ENCODE measurements around the gene MRPL17.
"Not testable (repeated sequence)": the region's sequence is repeated elsewhere in the genome, so short reads cannot be mapped to it uniquely, and the experiment has no call there.

The MRPL17 gene

DNA sequence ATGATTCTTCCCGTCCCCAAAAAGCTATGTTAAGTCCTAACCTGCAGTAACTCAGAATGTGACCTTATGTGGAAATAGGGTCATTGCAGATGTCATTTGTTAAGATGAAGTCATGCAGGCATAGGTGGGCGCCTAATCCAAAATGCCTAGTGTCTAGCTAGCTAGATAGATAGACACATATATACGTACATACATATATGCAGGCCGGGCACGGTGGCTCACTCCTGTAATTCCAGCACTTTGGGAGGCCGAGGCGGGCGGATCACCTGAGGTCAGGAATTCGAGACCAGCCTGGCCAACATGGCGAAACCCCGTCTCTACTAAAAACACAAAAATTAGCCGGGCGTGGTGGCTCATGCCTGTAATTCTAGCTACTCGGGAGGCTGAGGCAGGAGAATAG, 928 bp upstream of the MRPL17 start:
- not testable (repeated sequence) for FAIRE-seq; DNase-seq (ENCODE audit: insufficient read length, low spot score)

DNA sequence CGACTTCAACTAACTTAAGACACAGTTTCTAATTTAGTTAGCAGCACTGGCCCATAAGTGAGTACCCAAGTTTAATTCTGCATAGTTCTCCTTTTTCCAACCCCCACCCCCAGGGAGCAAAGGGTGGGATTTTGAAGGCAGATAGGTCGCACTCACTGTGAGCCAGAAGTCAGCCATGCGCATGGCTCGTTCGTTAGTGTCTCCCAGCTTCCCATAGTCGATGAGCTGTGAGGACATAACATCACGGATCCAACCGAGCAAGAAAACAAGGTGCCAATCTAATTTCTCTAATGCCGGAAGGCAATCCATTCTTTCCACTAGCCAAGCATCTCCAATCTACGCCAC, 577 bp downstream of the MRPL17 start:
- DNase-seq (ENCODE audit: insufficient read length, low spot score) (no peak), FAIRE-seq (no peak)

DNA sequence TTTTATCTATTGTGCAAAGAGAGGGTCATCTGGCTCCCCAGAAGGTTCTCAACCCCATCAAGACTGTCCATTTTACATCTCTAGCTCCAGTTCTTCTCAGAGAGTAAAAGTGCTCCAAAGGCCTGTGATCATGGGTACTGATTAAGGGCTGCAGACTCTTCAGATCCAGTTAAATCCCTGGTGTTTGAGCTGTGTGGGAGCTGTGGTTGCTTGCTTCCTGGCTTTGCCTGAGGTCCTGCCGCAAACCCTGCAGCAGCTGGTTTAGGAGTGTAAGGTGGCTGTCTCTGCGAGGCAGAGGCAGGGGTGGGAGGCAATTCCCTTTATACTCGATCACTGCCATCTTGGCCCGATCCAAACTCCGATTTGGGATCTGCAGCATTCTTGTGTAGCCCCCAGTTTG, 1.2 kb downstream of the MRPL17 start:
- no peak for DNase-seq (ENCODE audit: insufficient read length, low spot score)
- FAIRE-seq: peak; percentile 48

DNA sequence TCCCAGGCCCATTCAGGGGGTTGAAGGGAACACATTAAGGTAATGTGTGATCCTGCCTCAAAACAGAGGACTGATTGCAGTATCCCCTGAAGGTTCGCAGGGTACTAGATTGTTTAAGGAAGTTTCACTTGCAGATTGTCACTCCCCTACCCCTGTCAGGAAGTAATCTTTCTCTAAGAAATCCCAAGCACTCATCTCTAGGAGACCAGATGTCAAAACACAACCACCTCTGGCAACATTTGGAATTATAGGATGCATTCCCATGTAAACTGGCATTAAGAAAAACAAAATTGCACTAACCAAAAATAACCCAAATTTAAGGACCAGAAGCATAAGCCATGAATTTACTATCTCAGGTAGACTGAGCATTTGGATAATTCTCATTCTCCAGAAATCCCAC, 1.6 kb downstream of the MRPL17 start:
- DNase-seq (ENCODE audit: insufficient read length, low spot score): no peak
- no peak for FAIRE-seq

DNA sequence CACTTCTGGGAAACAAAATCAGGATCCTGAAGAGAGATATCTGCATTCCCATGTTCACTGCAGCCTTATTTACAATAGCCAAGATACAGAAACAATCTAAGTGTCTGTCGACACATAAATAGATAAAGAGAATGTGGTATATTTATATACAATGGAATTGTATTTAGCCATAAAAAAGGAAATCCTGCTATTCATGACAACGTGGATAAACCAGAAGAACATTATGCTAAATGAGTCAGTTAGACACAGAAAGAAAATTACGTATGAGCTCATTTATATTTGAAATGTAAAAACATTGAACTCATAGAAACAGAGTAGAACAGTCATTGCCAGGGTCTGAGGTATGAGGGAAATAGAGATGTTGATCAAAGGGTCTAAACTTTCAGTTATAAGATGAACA, 6.1 kb downstream of the MRPL17 start:
- no peak for FAIRE-seq
- DNase-seq (ENCODE audit: insufficient read length, low spot score): no peak

DNA sequence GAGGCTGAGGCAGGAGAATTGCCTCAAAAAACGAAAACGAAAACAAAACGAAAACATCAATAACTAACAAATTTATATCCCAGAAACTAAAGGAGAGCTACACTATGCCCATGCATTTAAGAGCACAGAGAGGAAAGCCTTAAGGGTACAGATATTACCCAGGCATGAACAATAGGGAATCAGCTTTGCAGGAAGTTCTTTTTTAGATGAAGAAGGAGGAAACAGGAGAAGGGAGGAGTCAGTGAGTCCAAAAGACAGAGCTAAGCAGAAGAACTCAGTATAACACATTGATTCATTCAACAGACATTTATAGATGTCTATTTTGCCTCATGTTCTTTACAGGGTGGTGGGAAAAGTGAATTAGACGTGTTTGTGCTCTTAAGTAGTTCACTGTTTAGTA, 8.3 kb downstream of the MRPL17 start:
- FAIRE-seq (no peak), DNase-seq (ENCODE audit: insufficient read length, low spot score) (no peak)

DNA sequence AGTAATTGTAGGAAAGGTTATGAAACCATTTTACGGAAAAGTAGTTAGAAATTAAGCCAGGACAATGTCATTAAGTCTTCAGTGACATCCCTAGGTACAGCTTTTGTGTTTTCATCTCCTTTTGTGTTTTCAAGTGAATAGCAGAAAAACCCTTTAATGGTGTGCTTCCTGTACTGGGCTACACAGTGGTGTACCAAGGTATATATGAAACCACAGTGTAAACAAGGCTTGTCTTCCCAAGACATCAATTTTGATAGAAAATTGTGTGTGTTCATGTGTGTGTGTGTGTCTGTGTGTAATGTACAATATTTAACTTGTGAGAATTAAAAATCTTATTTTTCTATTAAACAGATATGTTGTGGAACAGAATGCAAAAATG, 8.9 kb downstream of the MRPL17 start:
- DNase-seq (ENCODE audit: insufficient read length, low spot score) (no peak), FAIRE-seq (no peak)

DNA sequence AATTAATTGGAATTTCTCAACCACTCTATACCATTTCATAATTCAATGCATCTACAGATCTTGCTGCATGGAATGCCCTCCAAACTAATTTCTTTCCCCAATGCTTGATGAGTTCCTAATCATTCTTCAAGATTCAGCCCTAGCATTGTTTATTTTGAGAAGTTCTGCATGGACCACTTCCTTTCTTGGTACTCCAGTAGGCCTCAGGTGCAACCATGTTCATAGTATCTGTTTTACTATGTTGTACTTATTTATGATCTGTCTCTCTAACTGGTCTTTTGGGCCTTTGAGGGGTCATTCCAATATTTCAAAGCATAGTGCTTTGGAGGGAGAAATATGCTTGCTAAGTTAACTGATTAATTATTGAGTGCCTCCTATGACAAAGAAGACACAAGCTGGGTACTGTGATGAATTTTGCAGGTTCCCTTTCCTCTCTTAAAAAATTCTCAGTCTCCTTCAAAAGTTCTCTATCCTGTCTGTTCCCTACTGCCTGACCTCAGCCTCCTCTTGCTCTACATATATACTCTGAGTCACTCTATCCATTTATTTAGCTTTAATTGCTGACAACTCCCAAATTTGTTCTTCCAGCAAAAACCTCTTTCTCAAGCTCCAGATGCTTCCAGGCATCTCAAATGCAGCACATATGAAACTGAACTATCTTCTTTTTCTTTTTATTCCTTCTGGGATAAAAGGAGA, 9.5 kb downstream of the MRPL17 start:
- FAIRE-seq: peak; percentile 8
- no peak for DNase-seq (ENCODE audit: insufficient read length, low spot score)

DNA sequence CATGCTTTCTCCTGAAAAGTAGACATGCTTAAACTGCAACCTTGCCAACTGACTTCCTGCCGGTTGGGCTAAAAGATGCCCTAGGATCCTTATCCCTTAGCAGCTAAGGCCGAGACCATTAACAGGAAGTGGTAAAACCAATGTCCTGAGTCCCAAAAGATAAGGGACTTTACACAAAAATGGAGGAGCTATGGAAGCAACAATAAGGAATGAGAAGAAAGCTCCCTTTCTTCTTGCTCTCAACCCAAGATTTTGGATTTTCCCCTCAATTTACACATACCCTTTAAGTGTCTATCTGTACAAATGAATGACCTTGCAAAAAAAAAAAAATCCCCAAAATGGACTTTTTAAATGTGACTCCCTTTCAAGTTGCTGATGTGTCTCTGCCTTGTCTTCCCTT, 11.1 kb downstream of the MRPL17 start:
- DNase-seq (ENCODE audit: insufficient read length, low spot score) (no peak), FAIRE-seq (no peak)

DNA sequence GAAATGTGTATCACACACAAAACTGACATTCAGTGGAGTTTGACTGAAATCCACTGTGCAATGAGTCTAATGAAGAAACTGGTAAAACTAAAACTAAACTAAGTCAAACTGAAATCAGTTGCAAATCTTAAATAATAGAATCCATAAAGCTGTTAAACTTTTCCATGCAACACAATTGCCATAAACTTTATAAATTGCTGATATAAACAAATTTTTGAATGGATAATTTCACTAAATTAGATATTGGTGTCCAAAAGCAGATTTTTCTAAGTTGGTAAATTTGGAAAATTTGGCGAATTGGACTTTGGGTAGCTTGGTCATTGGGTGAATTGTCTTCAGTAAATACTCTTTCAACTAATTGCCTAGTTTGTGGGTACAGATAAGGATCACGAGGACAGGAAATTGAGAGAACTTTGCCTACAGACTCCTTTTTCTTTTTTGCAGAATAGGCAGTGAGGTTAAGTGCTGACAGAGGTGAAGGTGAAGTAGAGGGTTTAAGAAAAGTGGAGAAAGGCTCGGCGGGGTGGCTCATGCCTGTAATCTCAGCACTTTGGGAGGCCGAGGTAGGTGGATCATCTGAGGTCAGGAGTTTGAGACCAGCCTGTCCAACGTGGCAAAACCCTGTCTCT, 12.8 kb downstream of the MRPL17 start:
- no peak for FAIRE-seq
- no peak for DNase-seq (ENCODE audit: insufficient read length, low spot score)

DNA sequence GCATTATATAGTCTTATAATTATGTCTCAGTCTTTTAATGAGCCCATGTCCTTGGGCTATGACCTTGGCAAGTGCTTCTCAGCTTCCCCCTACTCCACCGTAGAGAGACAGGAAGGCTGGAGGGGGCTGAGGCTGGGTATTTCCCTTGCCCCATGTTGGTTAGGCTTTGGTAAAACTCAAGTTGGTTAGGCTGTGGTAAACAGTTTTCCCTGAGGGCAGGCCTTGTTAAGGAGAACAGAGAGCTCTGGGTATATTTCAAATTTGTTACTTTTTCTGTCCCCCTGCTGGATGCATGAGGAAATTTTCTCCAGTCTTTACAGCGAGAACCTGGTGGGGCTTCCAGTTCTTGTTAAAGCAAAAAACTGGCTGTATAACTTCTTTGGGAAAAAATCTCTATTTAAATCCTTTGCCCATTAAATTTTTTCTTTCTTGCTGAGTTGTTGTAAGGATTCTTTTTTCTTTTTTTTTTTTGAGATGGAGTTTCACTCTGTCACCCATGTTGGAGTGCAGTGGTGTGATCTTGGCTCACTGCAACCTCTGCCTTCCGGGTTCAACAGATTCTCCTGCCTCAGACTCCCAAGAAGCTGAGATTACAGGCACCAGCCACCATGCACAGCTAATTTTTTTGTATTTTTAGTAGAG, 15.3 kb downstream of the MRPL17 start:
- FAIRE-seq (peak; percentile 78), DNase-seq (ENCODE audit: insufficient read length, low spot score) (no peak)

DNA sequence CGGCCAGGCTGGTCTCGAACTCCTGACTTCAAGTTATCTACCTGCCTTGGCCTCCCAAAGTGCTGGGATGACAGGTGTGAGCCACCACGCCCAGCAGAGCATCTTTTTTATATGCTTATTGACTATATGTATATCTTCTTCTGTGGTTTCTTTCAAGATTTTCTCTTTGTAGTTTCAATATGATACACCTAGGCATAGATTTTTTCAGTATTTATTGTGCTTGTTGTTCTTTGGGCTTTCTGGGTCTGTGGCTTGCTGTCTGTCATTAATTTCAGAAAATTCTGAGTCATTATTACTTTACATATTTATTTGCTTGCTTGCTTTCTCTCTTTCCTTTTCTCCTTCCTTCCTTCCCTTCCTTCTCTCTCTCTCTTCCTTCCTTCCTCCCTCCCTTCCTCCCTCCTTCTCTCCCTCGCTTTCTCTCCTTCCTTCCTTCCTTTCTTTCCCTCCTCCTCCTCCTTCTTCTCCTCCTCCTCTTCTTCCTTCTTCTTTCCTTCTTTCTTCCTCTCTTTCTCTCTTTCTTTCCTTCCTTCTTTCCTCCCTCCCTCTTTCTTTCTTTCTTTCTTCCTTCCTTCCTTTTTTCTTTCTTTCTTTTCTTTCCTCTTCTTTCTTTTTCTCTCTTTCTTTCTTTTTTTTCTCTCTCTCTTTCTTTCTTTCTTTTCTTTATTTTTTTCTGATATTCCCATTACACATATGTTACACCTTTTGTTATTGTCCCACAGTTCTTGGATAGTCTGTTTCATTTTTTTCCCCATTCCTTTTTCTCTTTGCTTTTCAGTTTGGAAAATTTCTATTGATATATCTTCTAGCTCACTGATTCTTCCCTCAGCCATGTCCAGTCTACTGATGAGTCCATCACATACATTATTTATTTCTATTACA, 16.6 kb downstream of the MRPL17 start:
- DNase-seq (ENCODE audit: insufficient read length, low spot score) (no peak), FAIRE-seq (no peak)

DNA sequence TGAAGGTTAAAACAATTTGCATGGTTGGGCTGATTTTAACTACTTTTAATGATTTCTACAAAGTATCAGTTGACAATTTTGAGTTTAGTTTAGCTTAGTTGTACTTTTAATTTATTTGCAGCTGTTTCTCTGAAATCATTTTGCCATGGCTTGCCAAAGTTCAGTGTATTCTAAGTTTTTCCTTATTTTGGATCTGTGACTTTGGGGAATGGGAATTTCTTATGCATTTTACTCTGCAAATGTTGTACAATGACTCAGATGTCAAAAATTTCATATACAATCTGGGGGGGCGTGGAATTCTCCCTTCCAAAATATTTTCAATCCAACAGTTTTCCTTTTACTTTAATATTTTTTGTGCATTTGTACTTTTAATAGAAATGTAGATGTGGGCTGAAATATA, 18.6 kb downstream of the MRPL17 start:
- DNase-seq (ENCODE audit: insufficient read length, low spot score) (no peak), FAIRE-seq (no peak)

DNA sequence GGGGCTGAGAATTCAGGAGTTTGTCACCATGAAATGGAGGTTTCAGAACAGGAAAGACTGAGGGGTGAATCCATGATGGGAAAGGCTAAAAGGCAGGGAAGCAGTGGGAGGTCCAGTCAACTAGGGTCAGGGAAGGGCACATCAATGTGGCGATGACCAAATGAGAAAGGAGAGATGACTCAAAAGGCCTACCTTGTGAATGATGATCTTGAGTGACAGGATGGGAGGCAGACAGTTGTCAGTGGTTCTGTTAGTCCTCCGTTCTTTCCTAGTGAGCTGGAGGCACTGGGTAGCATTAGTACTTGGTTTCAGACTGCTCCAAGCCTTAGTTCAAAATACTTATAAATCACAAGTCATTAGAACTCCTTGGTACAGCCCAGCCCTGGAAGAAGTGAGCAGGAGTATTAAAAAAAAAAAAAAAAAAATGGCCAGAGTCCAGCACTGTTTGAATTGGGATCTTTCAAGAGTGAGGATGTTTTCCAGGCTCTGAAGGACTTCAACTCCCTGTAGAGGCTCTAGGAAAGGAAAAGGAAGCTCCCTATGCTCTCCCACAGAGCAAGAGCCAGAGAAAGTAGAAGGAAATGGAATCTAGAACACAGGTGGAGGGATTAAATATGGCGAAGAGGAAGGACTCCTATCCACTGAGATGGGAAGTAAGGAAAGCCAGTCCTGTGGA, 19.2 kb downstream of the MRPL17 start:
- DNase-seq (ENCODE audit: insufficient read length, low spot score): no peak
- FAIRE-seq: no peak

DNA sequence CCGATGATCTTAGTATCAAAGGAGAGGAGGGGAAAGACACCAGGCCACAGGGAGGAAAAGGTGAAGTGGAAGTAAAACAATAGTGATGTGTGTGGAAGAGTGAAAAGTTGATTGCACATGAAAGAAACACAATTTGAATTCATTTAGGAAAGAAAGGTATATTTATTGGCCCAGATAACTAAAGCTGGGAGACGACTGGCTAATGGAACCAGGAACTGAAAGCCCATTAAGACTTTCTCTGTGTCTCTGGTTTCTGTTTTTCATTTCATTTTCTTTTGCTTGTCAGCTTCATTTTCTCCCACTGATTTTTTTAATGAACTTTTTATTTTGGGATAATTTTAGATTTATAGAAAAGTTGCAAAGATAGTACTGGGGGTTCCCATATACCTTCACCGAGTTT, 22.4 kb downstream of the MRPL17 start:
- FAIRE-seq (peak; percentile 82), DNase-seq (ENCODE audit: insufficient read length, low spot score) (no peak)

DNA sequence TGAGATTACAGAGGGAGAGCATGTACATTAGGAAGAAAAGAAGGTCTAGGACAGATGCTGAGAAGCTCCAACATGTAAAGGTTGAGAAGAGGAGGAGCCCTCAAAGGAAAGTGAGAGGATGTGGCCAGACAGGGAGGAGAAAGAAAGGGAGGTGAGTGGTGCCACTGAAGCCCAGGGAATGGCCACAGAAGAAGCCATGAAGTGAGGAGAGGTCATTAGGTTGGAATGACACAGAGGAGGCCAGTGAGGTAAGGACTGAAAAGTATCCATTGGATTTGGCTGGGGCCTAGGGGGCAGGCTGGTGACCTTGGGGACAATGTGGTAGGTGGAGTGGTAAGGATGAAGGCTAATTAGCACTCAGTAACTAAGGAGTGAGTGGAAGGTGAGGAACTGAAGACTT, 24.5 kb downstream of the MRPL17 start:
- no peak for FAIRE-seq

DNA sequence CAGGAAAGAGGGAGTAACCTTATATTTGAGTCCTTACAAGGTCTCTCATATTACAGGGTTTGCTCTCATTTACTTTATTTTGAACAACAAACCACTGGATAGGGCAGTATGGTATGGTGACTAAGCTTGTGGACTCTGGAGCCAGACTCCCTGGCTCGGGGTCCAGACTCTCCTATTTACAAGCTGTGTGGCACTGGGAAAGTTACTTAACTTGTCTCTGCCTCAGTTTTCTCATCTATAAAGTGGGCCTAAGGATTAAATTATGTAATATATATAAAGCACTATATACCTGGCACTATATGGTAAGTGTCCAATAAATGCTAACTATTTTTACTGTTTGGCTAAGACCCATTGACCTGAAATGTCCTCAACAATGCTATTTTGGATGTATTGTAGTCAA, 25.8 kb downstream of the MRPL17 start:
- FAIRE-seq: no peak
- DNase-seq (ENCODE audit: insufficient read length, low spot score): no peak

More for the DNA sequence above, 24.5 kb downstream of the MRPL17 start:
- DNase-seq (ENCODE audit: insufficient read length, low spot score): no peak

DNA sequence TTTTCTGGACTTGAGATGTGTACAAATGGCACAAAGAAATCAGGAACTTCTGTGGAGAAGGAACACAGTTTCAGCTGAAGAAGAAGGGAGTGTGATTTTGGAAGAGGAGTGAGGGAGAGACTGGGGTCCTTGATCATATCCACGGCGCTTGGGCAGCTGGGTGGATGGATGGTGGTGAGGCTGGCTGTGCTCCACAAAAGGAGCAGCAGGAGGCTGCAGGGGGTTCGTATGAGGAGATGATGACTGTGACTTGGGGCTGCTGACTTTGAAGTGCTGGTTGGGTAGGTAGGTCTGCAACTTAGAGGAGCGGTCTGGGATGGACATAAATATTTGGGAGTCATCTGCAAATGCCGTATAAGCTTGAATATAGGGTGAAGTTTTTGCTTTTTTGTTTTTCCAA, 26.2 kb downstream of the MRPL17 start:
- no peak for FAIRE-seq
- DNase-seq (ENCODE audit: insufficient read length, low spot score): no peak

DNA sequence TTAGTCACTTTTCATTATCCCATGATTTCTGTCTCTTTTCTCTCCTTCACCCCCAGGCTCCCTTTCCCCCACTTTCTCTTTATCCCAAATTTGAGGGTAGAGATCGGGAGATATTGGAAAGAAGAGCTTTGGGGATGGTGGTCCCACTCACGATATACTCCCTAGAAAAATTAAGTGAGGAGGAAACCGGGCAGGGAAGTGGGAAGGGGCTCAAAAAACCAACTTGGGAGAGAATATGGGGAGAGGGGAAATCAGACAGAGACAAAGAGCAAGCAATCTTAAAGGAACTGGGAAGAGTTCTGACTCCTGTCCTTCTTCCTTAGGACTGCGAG, 26.6 kb downstream of the MRPL17 start:
- FAIRE-seq: no peak
- no peak for DNase-seq (ENCODE audit: insufficient read length, low spot score)

DNA sequence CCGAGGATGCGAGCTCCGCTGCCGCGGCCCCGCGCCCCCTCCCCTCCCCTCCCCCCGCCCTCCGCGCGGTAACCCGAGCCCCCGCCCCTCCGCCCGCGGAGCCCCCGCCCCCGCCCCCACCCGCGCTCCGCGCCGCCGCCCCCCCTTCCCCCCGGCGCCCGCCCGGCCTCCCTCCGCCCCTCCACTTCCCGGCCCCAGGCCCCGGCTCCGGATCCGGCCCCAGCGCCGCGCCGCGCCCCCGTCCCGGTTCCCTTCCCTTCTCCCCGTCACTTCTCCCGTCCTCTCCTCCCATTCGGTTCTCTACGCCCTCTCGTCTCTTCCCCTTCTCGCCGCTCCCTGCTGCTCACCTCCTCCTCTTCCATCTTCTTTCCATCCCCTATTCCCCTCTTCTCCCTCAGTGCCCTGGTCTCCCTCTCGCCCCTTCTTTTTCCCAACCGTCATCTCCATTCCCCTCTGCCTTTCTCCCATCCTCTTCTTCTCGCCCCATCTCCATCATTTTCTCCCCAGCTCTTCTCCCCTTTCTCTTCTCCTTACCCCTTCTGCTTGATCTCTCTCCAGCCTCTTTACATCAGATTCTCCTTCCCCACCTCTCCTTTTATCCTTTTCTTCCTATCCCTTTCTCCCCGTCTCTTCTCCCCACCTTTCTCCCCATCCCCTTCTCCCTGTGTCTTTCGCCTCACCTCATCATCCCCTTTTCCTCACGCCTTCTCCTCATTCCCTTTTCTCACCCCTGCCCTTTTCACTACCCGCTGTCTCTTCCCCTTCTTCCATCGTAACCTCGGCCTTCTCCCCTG, 27.2 kb downstream of the MRPL17 start, which contains the start of gene DCHS1:
Gene DCHS1, minus strand, starts transcription at position 20 of the 794 bp plus-strand sequence. CDS start 14,196 bp downstream, outside the sequence.
- DNase-seq (ENCODE audit: insufficient read length, low spot score) (no peak), FAIRE-seq (no peak)

All from GM19239 (cell line).